HCT116 (cell line): ENCODE results near the gene OARD1. TPM values are rescaled to one million over a fixed set of nuclear protein-coding genes. Genes with fewer than 3 reads are reported as not detected.

Experiments
- ATAC-seq: fragments of 200-7000 bp; cut with Tn5 transposase; 2 replicates; pipeline ENCODE4 v1.9.1; 2020; ENCODE audit warnings: mild to moderate bottlenecking, moderate library complexity
- BruUV-seq: library from RNA; stranded (reverse); fragments of 400-500 nt; replicated peaks from 2 replicates; lab custom pipeline; 2021; lab: Mats Ljungman, UMichigan
- CTCF ChIA-PET: fragments of 300-600 bp; sonication (Branson Sonifier 250); formaldehyde crosslinking; loops from one replicate; lab custom pipeline; 2021; ENCODE audit warnings: antibody characterized with exemption; lab: Charles Lee
- POLR2A ChIA-PET: fragments of 300-600, 350-600 bp; sonication (Branson Sonifier 250); formaldehyde crosslinking; loops from one replicate; lab custom pipeline; 2021; ENCODE audit warnings: antibody characterized with exemption; lab: Charles Lee
- RAD21 ChIA-PET, 2 experiments: fragments of 300-600 bp; sonication (Branson Sonifier 250); formaldehyde crosslinking; loops; one replicate each; lab custom pipeline; 2023; ENCODE audit warnings: low total read pairs in 2 of 2; ENCODE audit not compliant: uncharacterized antibody in 2 of 2, unreplicated experiment in 2 of 2, low non-redundant PET in 1 of 2; lab: Charles Lee
- DNase-seq: peaks from one replicate; pipeline ENCODE4 v3.0.0-alpha.2; 2010; ENCODE audit warnings: low read depth, low spot score
- H2AFZ ChIP-seq: fragments of 200-600 bp; shearing (Covaris generic), sonication (generic); 2 replicates; pipeline ENCODE4 v1.6.1; 2017; ENCODE audit warnings: low read depth, mixed run types, mixed read lengths, antibody characterized with exemption, low read length; ENCODE audit not compliant: poor library complexity, severe bottlenecking
- H3K27ac ChIP-seq: 2 replicates; pipeline ENCODE4 v1.5.1; 2012; ENCODE audit warnings: low read depth, low read length
- H3K27me3 ChIP-seq: fragments of 200-600 bp; sonication (generic); 2 replicates; pipeline ENCODE4 v1.6.1; 2016; ENCODE audit warnings: mixed run types, low read length, mixed read lengths; ENCODE audit not compliant: insufficient read depth
- H3K36me3 ChIP-seq, 2 experiments: fragments of 200-500 bp in 1 of 2; fragments of 200-600 bp in 1 of 2; sonication (Bioruptor generic) in 1 of 2; sonication (generic) in 1 of 2; 2 replicates each; pipeline versions ENCODE4 v1.5.1 to v1.6.1; 2014 to 2016; ENCODE audit warnings: low read length in 2 of 2, inconsistent platforms in 1 of 2, mixed read lengths in 1 of 2, mixed run types in 1 of 2; ENCODE audit not compliant: insufficient read depth in 2 of 2, control insufficient read depth in 1 of 2
- H3K4me1 ChIP-seq, 2 experiments: fragments of 200-600 bp in 1 of 2; sonication (generic) in 1 of 2; 2 replicates each; pipeline versions ENCODE4 v1.5.1 to v1.6.1; 2012 to 2017; ENCODE audit warnings: low read length in 2 of 2, inconsistent platforms in 1 of 2, mild to moderate bottlenecking in 1 of 2, mixed read lengths in 1 of 2, mixed run types in 1 of 2, moderate library complexity in 1 of 2; ENCODE audit not compliant: insufficient read depth in 2 of 2, control insufficient read depth in 1 of 2
- H3K4me2 ChIP-seq: fragments of 200-600 bp; sonication (generic); 2 replicates; pipeline ENCODE4 v1.6.1; 2017; ENCODE audit warnings: mixed run types, low read length, mixed read lengths
- H3K4me3 ChIP-seq, 2 experiments: fragments of 200-600 bp in 1 of 2; sonication (generic) in 1 of 2; replicated peaks in 1 of 2; 2 replicates each; pipeline ENCODE4 v1.5.1; 2011 to 2016; ENCODE audit warnings: low read length in 2 of 2, control low read depth in 1 of 2, low read depth in 1 of 2, mild to moderate bottlenecking in 1 of 2, mixed read lengths in 1 of 2, mixed run types in 1 of 2
- H3K79me2 ChIP-seq: fragments of 200-600 bp; sonication (generic); 2 replicates; pipeline ENCODE4 v1.6.1; 2017; ENCODE audit warnings: mild to moderate bottlenecking, mixed run types, low read length, moderate library complexity, mixed read lengths; ENCODE audit not compliant: insufficient read depth
- H3K9ac ChIP-seq: fragments of 200-600 bp; sonication (generic); 2 replicates; pipeline ENCODE4 v1.6.1; 2016; ENCODE audit warnings: low read length, mixed read lengths
- H3K9me2 ChIP-seq: fragments of 200-600 bp; sonication (generic), shearing (Covaris generic); 2 replicates; pipeline ENCODE4 v1.6.1; 2017; ENCODE audit warnings: mixed run types, mild to moderate bottlenecking, moderate library complexity; ENCODE audit not compliant: insufficient read depth
- H3K9me3 ChIP-seq, 2 experiments: fragments of 200-500 bp in 1 of 2; fragments of 200-600 bp in 1 of 2; sonication (Bioruptor generic) in 1 of 2; sonication (generic) in 1 of 2; 2 replicates each; pipeline ENCODE4 v1.6.1; 2014 to 2017; ENCODE audit warnings: low read length in 2 of 2, mixed read lengths in 2 of 2, inconsistent platforms in 1 of 2, low read depth in 1 of 2, mild to moderate bottlenecking in 1 of 2, mixed run types in 1 of 2, moderate library complexity in 1 of 2; ENCODE audit not compliant: control insufficient read depth in 1 of 2, insufficient read depth in 1 of 2
- H4K20me1 ChIP-seq: fragments of 200-600 bp; sonication (generic), shearing (Covaris generic); 2 replicates; pipeline ENCODE4 v1.6.1; 2017; ENCODE audit warnings: mixed run types, mild to moderate bottlenecking, moderate library complexity; ENCODE audit not compliant: insufficient read depth
- EZH2 ChIP-seq: fragments of 200-600 bp; sonication (generic); IDR thresholded peaks from 2 replicates; pipeline ENCODE4 v1.6.1; 2017; ENCODE audit warnings: antibody characterized with exemption, mixed run types
- MAX ChIP-seq: IDR thresholded peaks from 2 replicates; pipeline ENCODE4 v1.6.1; 2012
- RAD21 ChIP-seq: IDR thresholded peaks from 2 replicates; pipeline ENCODE4 v1.6.1; 2012; ENCODE audit warnings: low read depth, mild to moderate bottlenecking
- SP1 ChIP-seq: IDR thresholded peaks from 2 replicates; pipeline ENCODE4 v1.6.1; 2012; ENCODE audit warnings: low read depth
- ZBTB33 ChIP-seq: IDR thresholded peaks from 2 replicates; pipeline ENCODE4 v1.6.1; 2011; ENCODE audit warnings: mild to moderate bottlenecking, low read length, moderate library complexity; ENCODE audit not compliant: insufficient replicate concordance; ENCODE audit errors: extremely low read depth
- intact Hi-C: fragments of 100-400 bp; cut with micrococcal nuclease; formaldehyde crosslinking; loops from 2 replicates; pipeline ENCODE4 v1.10.0; 2022
- total RNA-seq: library from RNA; stranded (reverse); gene quantifications from one replicate; pipeline ENCODE4 v1.2.1, GENCODE V29; 2021; ENCODE audit not compliant: unreplicated experiment

Gene OARD1
- total RNA-seq, 1 experiment from 2014 or later: 28.7 TPM

- TF ChIP-seq MAX (no peak), ZBTB33 (no peak), RAD21 (no peak)
These were observed 29.7 kb downstream of the OARD1 start, which contains the start of gene TSPO2 (continued) for GRCh38 chr6:41042226-41043055.

GRCh38 chr6:41040940-41041536, 31.1 kb downstream of the OARD1 start:
- no TSS peak for BruUV-seq
- Histone ChIP-seq H4K20me1 (no peaks in the 10 kb centered on the region), H3K4me2 (peak overlapping the region; percentile 54), H3K27me3 (no peaks in the 10 kb centered on the region), H3K9me2 (no peaks in the 10 kb centered on the region), H3K4me3 (no peak overlapping the region; a peak in 1 of 4 replicates), H3K9ac (no peak overlapping the region), H3K4me1 (peaks cover 21 to 39% of the 10 kb centered on the region in 2 experiments; a peak in 3 of 4 replicates), H3K27ac (no peak overlapping the region), H3K9me3 (no peaks in the 10 kb centered on the region), H3K36me3 (no peaks in the 10 kb centered on the region), H2AFZ (no peak overlapping the region), H3K79me2 (no peaks in the 10 kb centered on the region)
- TF ChIP-seq EZH2: no peak
- TF ChIP-seq SP1: no peak
- DNase-seq: no peak
- ATAC-seq: no peak
- POLR2A ChIA-PET: no interaction called here
- RAD21 ChIA-PET: no interaction called here
- CTCF ChIA-PET: interaction anchor here (1.4 to 2.9 kb wide), 4 partner anchors 14 to 146 kb away, joined by 4 to 22 read pairs (median 8); partner anchors contain the start of genes NFYA and OARD1
- intact Hi-C loops: no loop called here
